Measurements from ENCODE around the gene HIPK3. TPM values are rescaled to one million over a fixed set of nuclear protein-coding genes. Genes with fewer than 3 reads are reported as not detected.

The HIPK3 gene
- total RNA-seq, 5 donors from 2014 or later (not counting 1 experiment from before 2014, with no cell fraction given), result 47.2 to 70.2 (median 65.0) TPM

DNA sequence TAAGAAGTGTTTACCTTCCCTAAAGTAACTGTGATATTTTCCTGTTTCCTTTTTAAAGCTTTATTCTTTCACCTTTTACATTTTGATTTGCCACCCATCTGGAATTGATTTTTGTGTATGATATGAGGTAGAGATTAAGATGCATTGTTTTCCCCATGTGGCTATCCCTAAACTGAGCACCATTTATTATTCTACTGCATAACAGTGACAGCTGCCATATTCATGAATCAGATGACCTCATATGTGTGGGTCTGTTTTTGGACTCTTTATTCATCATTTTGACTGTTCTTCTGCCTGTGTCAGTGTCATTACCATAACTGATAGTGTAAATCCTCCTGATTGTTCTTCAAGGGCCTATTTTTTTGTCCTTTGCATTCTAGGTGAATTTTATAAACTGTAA is 50.8 kb downstream of the HIPK3 start:
- H3K36me3 ChIP-seq (ENCODE audit: control insufficient read depth in 2 of 2, extremely low read depth in 1 of 2, insufficient read depth in 1 of 2, low read length in 1 of 2), result peaks cover 0 to 2% of the 10 kb centered on the region in 2 donors
- H3K9me3 ChIP-seq, result no peaks in the 10 kb centered on the region
- ATAC-seq (replicated peaks in 1 of 4) (no peak), DNase-seq (no peak)
- Mint-ChIP-seq H3K4me1 (peaks cover 55 to 67% (median 67%) of the 10 kb centered on the region in 3 donors), H3K9me3 (no peaks in the 10 kb centered on the region), H3K36me3 (peaks cover 11% of the 10 kb centered on the region), H3K4me3 (no peak overlapping the region), H3K27ac (peak overlapping the region in 1 of 2 donors; percentile 9), H3K27me3 (no peaks in the 10 kb centered on the region)
- CTCF ChIA-PET, result interaction anchor here in 1 of 2 donors (0.6 kb wide), 1 partner anchor 8 kb away, joined by 3 read pairs; no protein-coding TSS in a partner anchor
- no peaks in the 10 kb centered on the region for H3K4me1 ChIP-seq (ENCODE audit: control insufficient read depth in 1 of 2, extremely low read depth in 1 of 2, insufficient read depth in 2 of 2, low read length in 2 of 2)
- POLR2A ChIA-PET, result interaction anchor here in 1 of 2 donors (0.6 kb wide), 1 partner anchor 118 kb away, joined by 5 read pairs; no protein-coding TSS in a partner anchor
- no peaks in the 10 kb centered on the region for H3K27me3 ChIP-seq (replicated peaks in 1 of 2; ENCODE audit: control insufficient read depth in 2 of 2, extremely low read depth in 1 of 2, insufficient read depth in 2 of 2, low read length in 1 of 2)
- no peak overlapping the region for H3K4me3 ChIP-seq (ENCODE audit: control insufficient read depth in 1 of 2, extremely low read depth in 1 of 2, low read length in 1 of 2)
- no peak overlapping the region for H3K27ac ChIP-seq (ENCODE audit: low read length)

DNA sequence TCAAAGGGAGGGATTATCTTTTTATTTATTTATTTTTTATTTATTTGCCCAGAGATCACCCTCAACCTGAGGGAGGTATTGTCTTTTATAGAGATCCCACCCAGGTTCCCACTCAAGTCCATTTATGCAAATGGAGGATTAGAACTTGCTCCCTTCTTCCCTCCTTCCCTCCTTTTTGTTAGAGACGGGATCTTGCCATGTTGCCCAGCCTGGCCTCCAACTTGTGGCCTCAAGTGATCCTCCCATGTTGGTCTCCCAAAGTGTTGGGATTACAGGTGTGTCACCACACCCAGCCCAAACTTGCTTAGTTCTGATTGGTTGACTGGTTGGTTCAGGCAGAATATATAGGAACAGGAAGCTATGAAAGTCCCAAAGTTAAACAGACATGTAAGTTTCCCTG is 51.9 kb downstream of the HIPK3 start:
- H3K27ac ChIP-seq (ENCODE audit: low read length), result no peak overlapping the region
- no peak overlapping the region for H3K4me3 Mint-ChIP-seq
- DNase-seq (no peak), ATAC-seq (replicated peaks in 1 of 4) (no peak)
- peaks cover 0 to 2% of the 10 kb centered on the region in 2 donors for H3K36me3 ChIP-seq (ENCODE audit: control insufficient read depth in 2 of 2, extremely low read depth in 1 of 2, insufficient read depth in 1 of 2, low read length in 1 of 2)
- H3K9me3 Mint-ChIP-seq, result no peaks in the 10 kb centered on the region
- POLR2A ChIA-PET, result no interaction called here
- H3K27me3 Mint-ChIP-seq, result no peaks in the 10 kb centered on the region
- H3K36me3 Mint-ChIP-seq, result peaks cover 8% of the 10 kb centered on the region
- H3K4me1 ChIP-seq (ENCODE audit: control insufficient read depth in 1 of 2, extremely low read depth in 1 of 2, insufficient read depth in 2 of 2, low read length in 2 of 2), result no peaks in the 10 kb centered on the region
- no peak overlapping the region for H3K4me3 ChIP-seq (ENCODE audit: control insufficient read depth in 1 of 2, extremely low read depth in 1 of 2, low read length in 1 of 2)
- CTCF ChIA-PET, result no interaction called here
- peaks cover 49 to 69% (median 69%) of the 10 kb centered on the region in 3 donors for H3K4me1 Mint-ChIP-seq
- H3K27ac Mint-ChIP-seq, result no peak overlapping the region
- H3K27me3 ChIP-seq (replicated peaks in 1 of 2; ENCODE audit: control insufficient read depth in 2 of 2, extremely low read depth in 1 of 2, insufficient read depth in 2 of 2, low read length in 1 of 2), result no peaks in the 10 kb centered on the region
- no CpG with 5 or more reads among the region's 1 CpG for WGBS (ENCODE audit: insufficient coverage)
- H3K9me3 ChIP-seq, result no peaks in the 10 kb centered on the region

DNA sequence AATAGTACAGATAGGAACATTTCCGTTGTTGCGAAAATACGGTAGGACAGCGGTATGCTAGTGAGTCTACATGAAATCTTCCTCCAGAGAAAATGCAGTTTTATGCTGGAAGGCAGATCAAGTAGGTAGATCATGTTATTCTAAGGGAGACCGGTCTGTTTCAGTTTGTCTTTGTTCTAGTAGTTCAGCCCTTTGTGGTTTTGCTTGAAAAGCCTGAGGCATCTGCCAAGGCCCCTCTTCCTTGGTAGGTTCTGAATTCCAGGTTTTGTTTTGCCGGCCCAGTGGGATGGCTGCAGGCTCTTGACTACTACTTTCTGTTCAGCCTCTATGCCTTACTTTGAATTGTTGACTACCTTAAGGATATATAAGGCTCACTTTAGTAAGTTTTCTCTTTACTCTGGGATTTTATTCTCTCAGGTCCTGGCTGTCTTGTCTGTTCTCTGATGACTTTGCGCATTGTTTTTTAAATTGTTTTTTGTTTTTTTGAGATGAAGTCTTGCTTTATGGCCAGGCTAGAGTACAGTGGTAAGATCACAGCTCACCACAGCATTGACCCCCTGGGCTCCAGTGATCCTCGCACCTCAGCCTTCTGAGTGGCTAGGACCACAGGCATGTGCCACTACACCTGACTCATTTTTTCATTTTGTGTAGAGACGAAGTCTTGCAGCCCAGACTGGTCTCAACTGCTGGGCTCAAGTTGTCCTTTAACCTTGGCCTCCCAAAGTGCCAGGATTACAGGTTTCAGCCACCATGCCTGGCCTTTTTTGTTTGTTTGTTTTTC is 53.7 kb downstream of the HIPK3 start:
- no peak for DNase-seq
- H3K27me3 ChIP-seq (replicated peaks in 1 of 2; ENCODE audit: control insufficient read depth in 2 of 2, extremely low read depth in 1 of 2, insufficient read depth in 2 of 2, low read length in 1 of 2), result no peaks in the 10 kb centered on the region
- H3K9me3 ChIP-seq, result no peaks in the 10 kb centered on the region
- Mint-ChIP-seq H3K36me3 (peaks cover 15% of the 10 kb centered on the region), H3K27me3 (no peaks in the 10 kb centered on the region), H3K27ac (no peak overlapping the region), H3K4me1 (peaks cover 43 to 68% (median 63%) of the 10 kb centered on the region in 3 donors), H3K9me3 (no peaks in the 10 kb centered on the region), H3K4me3 (no peak overlapping the region)
- no peak overlapping the region for H3K27ac ChIP-seq (ENCODE audit: low read length)
- no peak overlapping the region for H3K4me3 ChIP-seq (ENCODE audit: control insufficient read depth in 1 of 2, extremely low read depth in 1 of 2, low read length in 1 of 2)
- ChIA-PET CTCF (no interaction called here), POLR2A (no interaction called here)
- 98% methylated on average over 5 of the region's 9 CpGs for WGBS (ENCODE audit: insufficient coverage)
- no peak for ATAC-seq (replicated peaks in 1 of 4)
- H3K4me1 ChIP-seq (ENCODE audit: control insufficient read depth in 1 of 2, extremely low read depth in 1 of 2, insufficient read depth in 2 of 2, low read length in 2 of 2), result no peaks in the 10 kb centered on the region
- no peaks in the 10 kb centered on the region for H3K36me3 ChIP-seq (ENCODE audit: control insufficient read depth in 2 of 2, extremely low read depth in 1 of 2, insufficient read depth in 1 of 2, low read length in 1 of 2)

DNA sequence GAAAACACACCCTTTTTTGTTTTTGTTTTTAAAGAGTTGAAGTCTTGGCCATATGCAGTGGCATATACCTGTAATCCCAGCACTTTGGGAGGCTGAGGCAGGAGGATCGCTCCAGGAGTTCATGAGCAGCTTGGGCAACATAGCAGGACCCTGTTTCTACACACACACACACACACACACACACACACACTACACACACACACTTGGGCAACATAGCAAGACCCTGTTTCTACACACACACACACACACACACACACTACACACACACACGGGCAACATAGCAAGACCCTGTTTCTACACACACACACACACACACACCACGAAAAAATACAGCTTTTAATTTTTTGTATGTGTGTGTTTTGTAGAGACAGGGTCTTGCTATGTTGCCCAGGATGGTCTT is 54.5 kb downstream of the HIPK3 start:
- DNase-seq (no peak), ATAC-seq (replicated peaks in 1 of 4) (no peak)
- Histone ChIP-seq H3K27ac (ENCODE audit: low read length) (no peak overlapping the region), H3K4me1 (ENCODE audit: control insufficient read depth in 1 of 2, extremely low read depth in 1 of 2, insufficient read depth in 2 of 2, low read length in 2 of 2) (no peaks in the 10 kb centered on the region), H3K9me3 (no peaks in the 10 kb centered on the region), H3K36me3 (ENCODE audit: control insufficient read depth in 2 of 2, extremely low read depth in 1 of 2, insufficient read depth in 1 of 2, low read length in 1 of 2) (no peaks in the 10 kb centered on the region), H3K27me3 (replicated peaks in 1 of 2; ENCODE audit: control insufficient read depth in 2 of 2, extremely low read depth in 1 of 2, insufficient read depth in 2 of 2, low read length in 1 of 2) (no peaks in the 10 kb centered on the region), H3K4me3 (ENCODE audit: control insufficient read depth in 1 of 2, extremely low read depth in 1 of 2, low read length in 1 of 2) (no peak overlapping the region)
- Mint-ChIP-seq H3K27ac (no peak overlapping the region), H3K9me3 (no peaks in the 10 kb centered on the region), H3K36me3 (peaks cover 13% of the 10 kb centered on the region), H3K27me3 (no peaks in the 10 kb centered on the region), H3K4me1 (peaks cover 44 to 72% (median 66%) of the 10 kb centered on the region in 3 donors), H3K4me3 (no peak overlapping the region)
- ChIA-PET POLR2A (no interaction called here), CTCF (interaction anchor here (0.6 kb wide), 2 partner anchors 19 to 64 kb away, joined by 3 read pairs; no protein-coding TSS in a partner anchor)
- no CpG with 5 or more reads among the region's 3 CpGs for WGBS (ENCODE audit: insufficient coverage)

DNA sequence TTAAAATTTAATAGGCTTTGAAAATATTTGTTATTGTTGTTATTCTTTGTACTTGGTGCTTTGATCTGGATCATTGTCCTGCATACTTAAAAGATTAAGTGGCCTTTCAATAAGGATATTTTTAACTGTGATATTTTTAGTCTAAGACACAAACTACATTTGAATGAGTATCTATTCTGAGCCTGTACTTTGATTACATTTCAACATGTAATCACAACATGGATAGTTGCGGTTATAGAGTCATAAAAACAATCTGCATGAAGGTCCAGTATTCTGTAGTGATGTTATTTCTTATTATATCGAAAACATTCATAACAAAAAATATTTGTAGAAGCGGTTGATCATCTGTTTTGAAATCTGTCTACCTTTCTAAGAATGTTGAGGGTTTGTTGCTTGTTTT is 58.6 kb downstream of the HIPK3 start:
- no peak overlapping the region for H3K4me3 ChIP-seq (ENCODE audit: control insufficient read depth in 1 of 2, extremely low read depth in 1 of 2, low read length in 1 of 2)
- Mint-ChIP-seq H3K4me3 (no peak overlapping the region), H3K36me3 (peaks cover 8% of the 10 kb centered on the region), H3K4me1 (peaks cover 18 to 50% (median 49%) of the 10 kb centered on the region in 3 donors), H3K27ac (no peak overlapping the region), H3K27me3 (no peaks in the 10 kb centered on the region), H3K9me3 (no peaks in the 10 kb centered on the region)
- H3K36me3 ChIP-seq (ENCODE audit: control insufficient read depth in 2 of 2, extremely low read depth in 1 of 2, insufficient read depth in 1 of 2, low read length in 1 of 2), result no peaks in the 10 kb centered on the region
- H3K27me3 ChIP-seq (replicated peaks in 1 of 2; ENCODE audit: control insufficient read depth in 2 of 2, extremely low read depth in 1 of 2, insufficient read depth in 2 of 2, low read length in 1 of 2), result no peaks in the 10 kb centered on the region
- no CpG with 5 or more reads among the region's 3 CpGs for WGBS (ENCODE audit: insufficient coverage)
- ChIA-PET CTCF (no interaction called here), POLR2A (no interaction called here)
- no peaks in the 10 kb centered on the region for H3K9me3 ChIP-seq
- ATAC-seq (replicated peaks in 1 of 4), result no peak
- DNase-seq, result no peak
- H3K4me1 ChIP-seq (ENCODE audit: control insufficient read depth in 1 of 2, extremely low read depth in 1 of 2, insufficient read depth in 2 of 2, low read length in 2 of 2), result no peaks in the 10 kb centered on the region
- H3K27ac ChIP-seq (ENCODE audit: low read length), result no peak overlapping the region

DNA sequence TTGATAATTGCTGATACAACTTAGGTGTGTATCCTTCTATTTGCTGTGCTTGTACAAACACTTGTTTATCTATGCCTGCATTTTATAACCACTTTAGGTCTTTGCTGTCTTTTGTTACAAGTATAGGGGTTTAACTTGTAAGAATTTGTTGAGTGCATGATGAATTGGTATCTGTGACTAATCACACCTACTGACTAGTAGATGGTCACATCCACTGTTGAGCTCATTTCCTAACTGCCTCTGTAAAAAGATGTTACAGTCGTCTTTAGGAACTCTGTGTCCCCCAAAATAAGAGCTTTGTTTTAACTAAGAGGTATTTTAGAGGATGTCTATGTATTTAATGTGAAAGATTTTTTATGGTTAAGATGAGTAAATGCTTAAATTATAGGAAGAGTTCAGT is 60.5 kb downstream of the HIPK3 start:
- peaks cover 8% of the 10 kb centered on the region for H3K36me3 Mint-ChIP-seq
- ATAC-seq (replicated peaks in 1 of 4) (no peak), DNase-seq (no peak)
- no CpG with 5 or more reads among the region's 1 CpG for WGBS (ENCODE audit: insufficient coverage)
- Histone ChIP-seq H3K36me3 (ENCODE audit: control insufficient read depth in 2 of 2, extremely low read depth in 1 of 2, insufficient read depth in 1 of 2, low read length in 1 of 2) (no peaks in the 10 kb centered on the region), H3K4me1 (ENCODE audit: control insufficient read depth in 1 of 2, extremely low read depth in 1 of 2, insufficient read depth in 2 of 2, low read length in 2 of 2) (no peaks in the 10 kb centered on the region), H3K4me3 (ENCODE audit: control insufficient read depth in 1 of 2, extremely low read depth in 1 of 2, low read length in 1 of 2) (no peak overlapping the region), H3K27me3 (replicated peaks in 1 of 2; ENCODE audit: control insufficient read depth in 2 of 2, extremely low read depth in 1 of 2, insufficient read depth in 2 of 2, low read length in 1 of 2) (no peaks in the 10 kb centered on the region), H3K9me3 (no peaks in the 10 kb centered on the region), H3K27ac (ENCODE audit: low read length) (no peak overlapping the region)
- H3K9me3 Mint-ChIP-seq, result no peaks in the 10 kb centered on the region
- no peak overlapping the region for H3K27ac Mint-ChIP-seq
- CTCF ChIA-PET, result no interaction called here
- no peaks in the 10 kb centered on the region for H3K27me3 Mint-ChIP-seq
- H3K4me1 Mint-ChIP-seq, result peaks cover 13 to 36% (median 34%) of the 10 kb centered on the region in 3 donors
- no peak overlapping the region for H3K4me3 Mint-ChIP-seq
- POLR2A ChIA-PET, result interaction anchor here in 1 of 2 donors (0.6 kb wide), 1 partner anchor 52 kb away, joined by 6 read pairs; no protein-coding TSS in a partner anchor

Measured in T-cell (primary cell).